Keratinocyte (primary cell): Measurements from ENCODE around the gene TPM4. TPM values are rescaled to one million over a fixed set of nuclear protein-coding genes. Genes with fewer than 3 reads are reported as not detected.

Source experiments
- DNase-seq: peaks from one replicate; pipeline ENCODE4 v3.0.0-alpha.2; 2011; ENCODE audit warnings: low read depth, missing footprints, low spot score
- FAIRE-seq: peaks from 2 replicates; lab custom pipeline; 2011; peaks lifted over from hg19 to GRCh38; lab: Jason Lieb, UNC
- H2AFZ ChIP-seq: 2 replicates; pipeline ENCODE4 v1.6.0; 2012; ENCODE audit warnings: low read length, control low read depth, inconsistent platforms; ENCODE audit not compliant: control insufficient read depth
- H3K27ac ChIP-seq: 2 replicates; pipeline ENCODE4 v1.5.1; 2011; ENCODE audit warnings: low read length; ENCODE audit not compliant: control insufficient read depth, insufficient read depth
- H3K27me3 ChIP-seq: 3 replicates; pipeline ENCODE4 v1.6.0; 2011; ENCODE audit warnings: low read length; ENCODE audit not compliant: control insufficient read depth, insufficient read depth; ENCODE audit errors: extremely low read depth
- H3K36me3 ChIP-seq, 2 experiments: 2 replicates in 1 of 2; 3 replicates in 1 of 2; pipeline ENCODE4 v1.5.1; 2011; ENCODE audit warnings: low read length in 2 of 2, mild to moderate bottlenecking in 1 of 2; ENCODE audit not compliant: control insufficient read depth in 2 of 2, insufficient read depth in 2 of 2; ENCODE audit errors: extremely low read depth in 1 of 2
- H3K4me1 ChIP-seq: 3 replicates; pipeline ENCODE4 v1.5.1; 2011; ENCODE audit warnings: low read length; ENCODE audit not compliant: control insufficient read depth, insufficient read depth; ENCODE audit errors: extremely low read depth
- H3K4me2 ChIP-seq: 3 replicates; pipeline ENCODE4 v1.6.0; 2011; ENCODE audit warnings: low read depth, low read length; ENCODE audit not compliant: control insufficient read depth, insufficient read depth; ENCODE audit errors: extremely low read depth
- H3K4me3 ChIP-seq, 3 experiments: fragments of 200-600 bp in 1 of 3; sonication (generic) in 1 of 3; 2 replicates in 2 of 3; 3 replicates in 1 of 3; pipeline ENCODE4 v1.5.1; 2011 to 2016; ENCODE audit warnings: low read length in 3 of 3, mild to moderate bottlenecking in 3 of 3, control low read depth in 2 of 3, inconsistent platforms in 1 of 3, low read depth in 1 of 3, mixed read lengths in 1 of 3, mixed run types in 1 of 3, moderate library complexity in 1 of 3; ENCODE audit not compliant: control insufficient read depth in 2 of 3, insufficient read depth in 2 of 3; ENCODE audit errors: extremely low read depth in 1 of 3
- H3K79me2 ChIP-seq: 2 replicates; pipeline ENCODE4 v1.6.0; 2012; ENCODE audit warnings: low read length; ENCODE audit not compliant: control insufficient read depth, insufficient read depth
- H3K9ac ChIP-seq: 3 replicates; pipeline ENCODE4 v1.6.0; 2011; ENCODE audit warnings: low read length; ENCODE audit not compliant: control insufficient read depth, insufficient read depth; ENCODE audit errors: extremely low read depth
- H3K9me1 ChIP-seq: 3 replicates; pipeline ENCODE4 v1.6.0; 2011; ENCODE audit warnings: low read length; ENCODE audit not compliant: control insufficient read depth, insufficient read depth; ENCODE audit errors: extremely low read depth
- H3K9me3 ChIP-seq: 2 replicates; pipeline ENCODE4 v1.5.1; 2012; ENCODE audit warnings: low read depth, low read length; ENCODE audit not compliant: control insufficient read depth
- H4K20me1 ChIP-seq: 3 replicates; pipeline ENCODE4 v1.6.0; 2011; ENCODE audit warnings: low read length; ENCODE audit not compliant: control insufficient read depth, insufficient read depth; ENCODE audit errors: extremely low read depth
- CTCF ChIP-seq, 3 experiments: IDR thresholded peaks in 1 of 3; conservative IDR thresholded peaks in 1 of 3; optimal IDR thresholded peaks in 1 of 3; 2 replicates in 2 of 3; 3 replicates in 1 of 3; pipeline versions ENCODE3 to v1.5.1; 2011; ENCODE audit warnings: low read length in 3 of 3, mild to moderate bottlenecking in 3 of 3, moderate library complexity in 2 of 3, control low read depth in 1 of 3, inconsistent platforms in 1 of 3; ENCODE audit not compliant: insufficient read depth in 2 of 3; ENCODE audit errors: extremely low read depth in 1 of 3
- EZH2 ChIP-seq: IDR thresholded peaks from one replicate; pipeline ENCODE4 v1.6.1; 2012; ENCODE audit warnings: inconsistent platforms, mild to moderate bottlenecking, low read length, moderate library complexity
- dilution Hi-C: fragments of 300-500 bp; cut with MboI; formaldehyde crosslinking; loops from one replicate; pipeline ENCODE4 v1.7.0; 2020; ENCODE audit warnings: low sequenced_read_pairs; ENCODE audit not compliant: extremely low pct_ligation_motif_present
- polyA plus RNA-seq, 5 experiments: library from polyadenylated mRNA; depleted of rRNA in 3 of 5; stranded (reverse) in 3 of 5; stranded (forward) in 1 of 5; unstranded in 1 of 5; fragments of >200 nt; gene quantifications; 1 replicate in 1 of 5; 2 replicates in 3 of 5; 3 replicates in 1 of 5; pipeline versions ENCODE4 v1.2.1 to v1.2.3, GENCODE V29; 2011 to 2012; ENCODE audit warnings: missing spikeins in 2 of 5, low read depth in 1 of 5, low replicate concordance in 1 of 5

Gene TPM4
- polyA plus RNA-seq, 1 donor (not counting 4 experiments of a cell fraction or from before 2014, with no cell fraction given): 646 TPM

DNA sequence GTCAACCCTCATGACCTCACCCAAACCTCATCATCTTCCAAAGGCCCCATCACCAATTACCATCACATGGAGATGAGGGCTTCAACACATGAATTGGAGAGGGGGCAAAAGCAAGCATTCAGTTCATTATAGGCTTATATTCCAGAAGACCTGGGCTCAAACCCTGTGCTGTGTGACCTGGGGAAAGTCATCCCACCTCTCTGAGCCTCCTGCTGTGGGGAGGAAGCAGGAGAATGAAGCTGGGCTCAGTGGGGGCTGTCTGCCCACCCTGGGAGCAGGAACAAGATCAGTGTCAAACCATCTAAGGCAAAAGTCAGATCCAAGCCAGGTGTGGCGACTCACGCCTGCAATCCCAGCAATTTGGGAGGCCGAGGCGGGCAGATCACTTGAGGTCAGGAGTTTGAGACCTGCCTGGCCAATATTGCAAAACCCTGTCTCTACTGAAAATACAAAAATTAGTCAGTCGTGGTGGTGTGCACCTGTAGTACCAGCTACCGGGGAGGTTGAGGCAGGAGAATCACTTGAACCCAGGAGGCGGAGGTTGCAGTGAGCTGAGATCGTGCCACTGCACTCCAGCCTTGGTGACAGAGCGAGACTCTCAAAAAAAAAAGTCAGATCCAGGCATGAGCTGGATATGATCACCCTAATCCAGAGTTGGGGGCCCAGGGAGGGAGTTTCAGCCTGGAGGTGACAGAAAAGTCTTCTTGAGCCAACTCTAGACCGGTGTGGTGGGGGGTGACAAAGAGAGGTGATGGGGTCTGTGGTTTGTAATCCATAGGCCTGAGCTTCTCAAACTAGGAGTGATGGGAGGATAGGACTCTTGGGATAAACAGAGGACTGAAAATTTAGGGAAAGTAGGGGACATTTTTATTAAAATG, 1.6 kb upstream of the TPM4 start:
- no peak overlapping the region for H3K4me3 ChIP-seq
- H3K4me2 ChIP-seq: no peak overlapping the region
- H2AFZ ChIP-seq: no peak overlapping the region
- FAIRE-seq: no peak
- H3K36me3 ChIP-seq: peaks cover 17 to 20% of the 10 kb centered on the region in 2 experiments
- H3K9ac ChIP-seq: no peak overlapping the region
- no peaks in the 10 kb centered on the region for H3K27me3 ChIP-seq
- no peak for TF ChIP-seq CTCF (optimal IDR thresholded peaks at IDR 0.05 in 1 of 3, IDR thresholded peaks at IDR 0.05 in 1 of 3, conservative IDR thresholded peaks at IDR 0.05 in 1 of 3; ENCODE audit: extremely low read depth in 1 of 3, insufficient read depth in 2 of 3, low read length in 3 of 3)
- TF ChIP-seq EZH2: no peak
- H3K9me3 ChIP-seq: no peaks in the 10 kb centered on the region
- no peaks in the 10 kb centered on the region for H3K9me1 ChIP-seq
- H3K79me2 ChIP-seq: peaks cover 19% of the 10 kb centered on the region
- no peak for DNase-seq
- peaks cover 30% of the 10 kb centered on the region for H3K4me1 ChIP-seq
- no peak overlapping the region for H3K27ac ChIP-seq
- no peaks in the 10 kb centered on the region for H4K20me1 ChIP-seq
- dilution Hi-C loops: no loop called here

DNA sequence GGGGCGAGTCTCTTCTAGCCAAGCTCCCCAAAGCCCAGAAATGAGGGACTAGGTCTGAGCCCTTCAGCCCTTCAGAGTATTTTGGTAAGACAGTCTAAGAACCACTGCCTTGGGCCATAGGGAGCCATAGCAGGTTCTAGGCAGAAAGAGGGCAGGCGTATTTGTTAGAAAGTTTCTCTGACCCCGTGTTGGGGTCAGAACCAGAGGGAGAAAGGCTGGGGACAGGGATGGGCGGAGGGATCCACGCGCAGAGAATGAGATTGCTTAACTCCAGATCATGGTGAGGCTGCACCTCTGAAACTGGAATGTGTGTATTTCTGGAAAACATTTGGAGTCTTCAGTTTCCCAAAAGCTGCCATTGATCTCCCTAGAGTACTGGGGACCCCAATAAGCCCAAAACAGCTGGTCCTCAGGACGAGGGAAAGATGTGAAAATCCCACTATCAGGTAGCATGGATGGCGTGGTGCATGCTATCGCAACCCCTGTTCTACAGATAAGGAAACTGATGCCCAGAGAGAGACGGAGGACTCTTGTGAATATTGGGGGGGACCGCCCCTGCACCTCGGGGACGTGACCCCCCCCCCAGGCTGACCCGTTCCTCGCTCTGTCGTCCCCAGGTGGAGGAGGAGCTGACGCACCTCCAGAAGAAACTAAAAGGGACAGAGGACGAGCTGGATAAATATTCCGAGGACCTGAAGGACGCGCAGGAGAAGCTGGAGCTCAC, 703 bp upstream of the TPM4 start:
- Histone ChIP-seq H3K79me2 (peaks cover 27% of the 10 kb centered on the region), H3K27ac (peak overlapping the region; percentile 69), H3K9me1 (no peaks in the 10 kb centered on the region), H4K20me1 (no peaks in the 10 kb centered on the region), H3K4me2 (peak overlapping the region; percentile 76), H3K9ac (peak overlapping the region; percentile 94), H2AFZ (peak overlapping the region; percentile 9), H3K9me3 (no peaks in the 10 kb centered on the region), H3K27me3 (no peaks in the 10 kb centered on the region), H3K4me3 (peak overlapping the region; percentile 37 to 94 (median 54)), H3K4me1 (peaks cover 30% of the 10 kb centered on the region), H3K36me3 (peaks cover 22 to 28% of the 10 kb centered on the region in 2 experiments)
- FAIRE-seq (no peak), DNase-seq (no peak)
- TF ChIP-seq CTCF (optimal IDR thresholded peaks at IDR 0.05 in 1 of 3, IDR thresholded peaks at IDR 0.05 in 1 of 3, conservative IDR thresholded peaks at IDR 0.05 in 1 of 3; ENCODE audit: extremely low read depth in 1 of 3, insufficient read depth in 2 of 3, low read length in 3 of 3): no peak
- TF ChIP-seq EZH2: no peak
- dilution Hi-C loops: no loop called here
